Adipocyte (in vitro differentiated cells): ENCODE measurements around the gene OSER1.

ENCODE experiments used
- DNase-seq: peaks from one replicate; pipeline ENCODE4 v3.0.0-alpha.2; 2015; ENCODE audit warnings: low read depth
- H3K27me3 ChIP-seq: replicated peaks from 2 replicates; pipeline ENCODE4 v1.7.0; 2013; ENCODE audit warnings: mild to moderate bottlenecking, low read length, moderate library complexity; ENCODE audit not compliant: control insufficient read depth, insufficient read depth
- H3K36me3 ChIP-seq: 2 replicates; pipeline ENCODE4 v1.7.0; 2013; ENCODE audit warnings: low read length, mild to moderate bottlenecking, moderate library complexity; ENCODE audit not compliant: control insufficient read depth, insufficient read depth, severe bottlenecking
- H3K4me1 ChIP-seq: 2 replicates; pipeline ENCODE4 v1.7.0; 2013; ENCODE audit warnings: mild to moderate bottlenecking, low read length, moderate library complexity; ENCODE audit not compliant: control insufficient read depth, insufficient read depth
- H3K4me3 ChIP-seq: 2 replicates; pipeline ENCODE4 v1.7.0; 2013; ENCODE audit warnings: mild to moderate bottlenecking, low read length, moderate library complexity
- H3K9ac ChIP-seq: 2 replicates; pipeline ENCODE4 v1.7.0; 2013; ENCODE audit warnings: mild to moderate bottlenecking, low read length, moderate library complexity
- H3K9me3 ChIP-seq: 2 replicates; pipeline ENCODE4 v1.7.0; 2013; ENCODE audit warnings: mild to moderate bottlenecking, low read length, moderate library complexity; ENCODE audit not compliant: control insufficient read depth

OSER1 gene

GRCh38 chr20:44151621-44152416 is 58.8 kb downstream of the OSER1 start:
- H3K4me1 ChIP-seq = no peaks in the 10 kb centered on the region
- no peak overlapping the region for H3K9ac ChIP-seq
- no peak for DNase-seq
- H3K36me3 ChIP-seq = no peaks in the 10 kb centered on the region
- H3K9me3 ChIP-seq = no peaks in the 10 kb centered on the region
- no peak overlapping the region for H3K4me3 ChIP-seq
- peaks cover 32% of the 10 kb centered on the region for H3K27me3 ChIP-seq

DNA sequence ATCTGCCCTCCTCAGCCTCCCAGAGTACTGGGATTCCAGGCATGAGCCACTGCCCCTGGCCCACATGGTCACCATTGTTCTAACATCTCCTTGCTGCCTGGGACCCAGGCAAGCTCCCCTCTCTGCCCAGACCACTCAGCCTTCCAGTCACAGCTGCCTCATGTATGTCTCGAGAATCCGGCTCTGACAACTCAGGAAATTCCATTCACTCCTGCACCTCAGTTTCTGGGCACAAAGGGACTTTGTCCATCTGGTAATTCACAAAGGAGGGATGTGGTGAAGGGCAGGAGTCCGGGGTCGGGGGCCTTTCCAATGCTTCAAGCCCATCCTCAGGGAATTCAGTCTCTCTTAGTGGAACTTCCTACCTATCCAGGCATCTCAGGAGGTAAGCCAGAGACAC is 64.3 kb downstream of the OSER1 start:
- no peak overlapping the region for H3K4me3 ChIP-seq
- no peaks in the 10 kb centered on the region for H3K4me1 ChIP-seq
- peaks cover 45% of the 10 kb centered on the region for H3K27me3 ChIP-seq
- no peaks in the 10 kb centered on the region for H3K9me3 ChIP-seq
- DNase-seq = no peak
- H3K36me3 ChIP-seq = no peaks in the 10 kb centered on the region
- H3K9ac ChIP-seq = no peak overlapping the region
